Chondrocyte (in vitro differentiated cells): Measurements from ENCODE around the gene CCHCR1. TPM values are rescaled to one million over a fixed set of nuclear protein-coding genes. Genes with fewer than 3 reads are reported as not detected.
A peak's percentile ranks its signal among the peaks of the same experiment; 100 is the strongest.

Experiments used
- DNase-seq: peaks from one replicate; pipeline ENCODE4 v3.0.0; 2021; ENCODE audit warnings: mixed read lengths, low spot score
- H3K27ac Mint-ChIP-seq: one replicate; pipeline ENCODE4 v1.8.0; 2021; ENCODE audit warnings: mild to moderate bottlenecking, moderate library complexity, mixed read lengths; ENCODE audit not compliant: unreplicated experiment
- H3K27me3 Mint-ChIP-seq: 2 replicates; pipeline ENCODE4 v1.8.0; 2021; ENCODE audit warnings: low read depth, mixed read lengths
- H3K36me3 Mint-ChIP-seq: 2 replicates; pipeline ENCODE4 v1.8.0; 2021; ENCODE audit warnings: low read depth, mixed read lengths
- H3K4me1 Mint-ChIP-seq: 2 replicates; pipeline ENCODE4 v1.8.0; 2021; ENCODE audit warnings: low read depth, mild to moderate bottlenecking, mixed read lengths
- H3K4me3 Mint-ChIP-seq: one replicate; pipeline ENCODE4 v1.8.0; 2021; ENCODE audit warnings: mild to moderate bottlenecking, moderate library complexity, mixed read lengths; ENCODE audit not compliant: unreplicated experiment
- H3K9me3 Mint-ChIP-seq: 2 replicates; pipeline ENCODE4 v1.8.0; 2021; ENCODE audit warnings: low read depth, mixed read lengths
- long read RNA-seq: library from polyadenylated mRNA; stranded (forward); transcript quantifications from one replicate; pipeline ENCODE4 v2.0.0, GENCODE V29; 2021
- total RNA-seq: library from RNA; stranded (reverse); gene quantifications from 3 replicates; pipeline ENCODE4 v1.2.1, GENCODE V29; 2021
- TF ChIP-seq, protein P1 (sequence below): fragments of 200-600 bp; sonication (generic); IDR thresholded peaks from 2 replicates; pipeline ENCODE4 v1.5.0; 2021; ENCODE audit warnings: antibody characterized with exemption, mild to moderate bottlenecking, moderate library complexity

The CCHCR1 gene, protein sequence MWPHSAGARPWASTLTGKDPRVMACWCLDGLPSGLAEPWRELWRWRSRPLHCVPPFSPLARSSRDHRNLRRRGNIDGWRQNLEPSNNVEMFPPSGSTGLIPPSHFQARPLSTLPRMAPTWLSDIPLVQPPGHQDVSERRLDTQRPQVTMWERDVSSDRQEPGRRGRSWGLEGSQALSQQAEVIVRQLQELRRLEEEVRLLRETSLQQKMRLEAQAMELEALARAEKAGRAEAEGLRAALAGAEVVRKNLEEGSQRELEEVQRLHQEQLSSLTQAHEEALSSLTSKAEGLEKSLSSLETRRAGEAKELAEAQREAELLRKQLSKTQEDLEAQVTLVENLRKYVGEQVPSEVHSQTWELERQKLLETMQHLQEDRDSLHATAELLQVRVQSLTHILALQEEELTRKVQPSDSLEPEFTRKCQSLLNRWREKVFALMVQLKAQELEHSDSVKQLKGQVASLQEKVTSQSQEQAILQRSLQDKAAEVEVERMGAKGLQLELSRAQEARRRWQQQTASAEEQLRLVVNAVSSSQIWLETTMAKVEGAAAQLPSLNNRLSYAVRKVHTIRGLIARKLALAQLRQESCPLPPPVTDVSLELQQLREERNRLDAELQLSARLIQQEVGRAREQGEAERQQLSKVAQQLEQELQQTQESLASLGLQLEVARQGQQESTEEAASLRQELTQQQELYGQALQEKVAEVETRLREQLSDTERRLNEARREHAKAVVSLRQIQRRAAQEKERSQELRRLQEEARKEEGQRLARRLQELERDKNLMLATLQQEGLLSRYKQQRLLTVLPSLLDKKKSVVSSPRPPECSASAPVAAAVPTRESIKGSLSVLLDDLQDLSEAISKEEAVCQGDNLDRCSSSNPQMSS
- 11.2 to 18.3 TPM (median 13.4 TPM) in 3 replicates for total RNA-seq
- long read RNA-seq, transcript CCHCR1-201 (18 exons, 2,625 nt): major isoform, 5 of 16 reads
- long read RNA-seq, partial matches to known transcripts: 3 of 16 reads
- long read RNA-seq, other reads (novel, unspliced or antisense): 8 of 16 reads

DNA sequence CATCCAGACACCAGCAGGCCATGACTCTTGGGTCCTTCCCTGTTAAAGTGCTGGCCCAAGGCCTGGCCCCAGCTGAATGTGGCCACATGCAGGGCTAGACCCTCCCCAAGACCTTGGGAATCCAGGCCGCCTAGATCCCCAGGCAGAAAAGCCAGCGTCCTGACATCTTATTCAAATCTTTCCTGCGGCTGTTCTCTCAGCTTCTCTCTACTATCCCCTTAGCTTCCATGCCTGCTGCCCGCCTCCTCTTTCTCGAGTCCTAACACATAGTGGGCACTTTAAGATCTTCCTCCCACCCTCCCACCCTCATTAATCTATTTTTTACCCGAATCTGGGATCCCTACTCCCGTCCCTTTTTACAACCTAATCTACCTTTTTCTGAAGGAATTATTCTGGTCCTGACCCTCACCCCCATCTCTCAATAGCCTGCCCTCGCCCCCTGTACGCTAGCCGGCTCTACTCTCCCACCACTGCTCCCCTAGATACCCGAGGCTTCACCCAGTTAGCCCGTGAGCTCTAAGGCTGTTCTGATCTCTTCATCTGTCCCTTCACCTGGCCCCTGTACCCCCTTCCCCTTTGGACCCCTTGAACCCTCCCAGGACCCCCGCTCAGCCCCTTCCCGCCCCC, at the start of gene CCHCR1:
CCHCR1 (minus strand) TSS at position 290 of the 627 bp plus-strand sequence; CDS start at position 88, 202 bp downstream.
- peak within 1 kb of the TSS; percentile 89 for H3K4me3 Mint-ChIP-seq
- peaks cover 26% of the 10 kb centered on the region for H3K4me1 Mint-ChIP-seq
- H3K27ac Mint-ChIP-seq: peak within 1 kb of the TSS; percentile 90
- H3K9me3 Mint-ChIP-seq: no peaks in the 10 kb centered on the region
- TF ChIP-seq, protein P1, sequence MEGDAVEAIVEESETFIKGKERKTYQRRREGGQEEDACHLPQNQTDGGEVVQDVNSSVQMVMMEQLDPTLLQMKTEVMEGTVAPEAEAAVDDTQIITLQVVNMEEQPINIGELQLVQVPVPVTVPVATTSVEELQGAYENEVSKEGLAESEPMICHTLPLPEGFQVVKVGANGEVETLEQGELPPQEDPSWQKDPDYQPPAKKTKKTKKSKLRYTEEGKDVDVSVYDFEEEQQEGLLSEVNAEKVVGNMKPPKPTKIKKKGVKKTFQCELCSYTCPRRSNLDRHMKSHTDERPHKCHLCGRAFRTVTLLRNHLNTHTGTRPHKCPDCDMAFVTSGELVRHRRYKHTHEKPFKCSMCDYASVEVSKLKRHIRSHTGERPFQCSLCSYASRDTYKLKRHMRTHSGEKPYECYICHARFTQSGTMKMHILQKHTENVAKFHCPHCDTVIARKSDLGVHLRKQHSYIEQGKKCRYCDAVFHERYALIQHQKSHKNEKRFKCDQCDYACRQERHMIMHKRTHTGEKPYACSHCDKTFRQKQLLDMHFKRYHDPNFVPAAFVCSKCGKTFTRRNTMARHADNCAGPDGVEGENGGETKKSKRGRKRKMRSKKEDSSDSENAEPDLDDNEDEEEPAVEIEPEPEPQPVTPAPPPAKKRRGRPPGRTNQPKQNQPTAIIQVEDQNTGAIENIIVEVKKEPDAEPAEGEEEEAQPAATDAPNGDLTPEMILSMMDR: no peak
- H3K27me3 Mint-ChIP-seq: no peaks in the 10 kb centered on the region
- no peak for DNase-seq
- H3K36me3 Mint-ChIP-seq: peaks cover 1% of the 10 kb centered on the region

DNA sequence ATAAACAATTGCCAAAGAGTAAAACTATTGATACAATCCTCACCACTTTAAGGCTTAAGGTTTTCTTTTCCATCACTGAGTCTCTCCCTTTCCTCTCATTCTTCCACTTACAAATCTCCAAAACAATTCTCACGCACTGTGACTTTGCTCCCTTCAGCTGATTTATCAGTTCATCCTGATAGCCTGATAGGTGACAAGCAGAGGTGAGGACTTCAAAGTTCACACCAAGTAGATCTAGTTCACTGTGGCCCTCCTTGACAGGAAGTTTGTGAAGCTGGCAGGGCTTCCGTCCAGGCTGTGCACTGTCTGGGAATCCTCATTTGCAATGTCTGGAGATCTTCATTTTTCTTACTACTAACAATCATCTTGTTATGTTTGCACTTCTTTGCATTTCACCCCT, 48.0 kb upstream of the CCHCR1 start:
- no peaks in the 10 kb centered on the region for H3K36me3 Mint-ChIP-seq
- TF ChIP-seq, protein P1: no peak
- H3K4me3 Mint-ChIP-seq: no peak overlapping the region
- peaks cover 15% of the 10 kb centered on the region for H3K4me1 Mint-ChIP-seq
- peaks cover 3% of the 10 kb centered on the region for H3K27me3 Mint-ChIP-seq
- no peak overlapping the region for H3K27ac Mint-ChIP-seq
- H3K9me3 Mint-ChIP-seq: no peaks in the 10 kb centered on the region
- no peak for DNase-seq

DNA sequence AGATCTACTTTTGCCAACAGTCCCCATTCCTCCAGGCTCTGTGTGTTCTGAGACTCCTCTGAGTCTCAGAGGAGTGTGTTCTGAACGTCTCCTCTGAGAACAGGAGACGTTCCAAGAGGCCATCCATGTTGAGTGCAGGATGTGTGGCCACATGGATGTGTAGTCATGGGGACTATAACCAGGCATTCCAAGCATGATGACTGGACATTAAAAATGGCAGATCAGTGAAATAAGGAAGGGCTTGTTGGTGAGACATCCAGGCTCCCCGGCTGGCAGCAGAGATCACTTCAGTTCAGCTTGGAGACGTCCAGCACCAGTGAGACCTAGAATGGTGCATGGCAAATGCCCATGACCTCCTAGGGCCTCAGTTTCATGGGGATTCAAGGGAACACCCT, 47.1 kb upstream of the CCHCR1 start:
- Mint-ChIP-seq H3K4me1 (peaks cover 15% of the 10 kb centered on the region), H3K9me3 (no peaks in the 10 kb centered on the region), H3K4me3 (no peak overlapping the region), H3K27me3 (peaks cover 3% of the 10 kb centered on the region), H3K27ac (no peak overlapping the region), H3K36me3 (no peaks in the 10 kb centered on the region)
- TF ChIP-seq, protein P1: no peak
- DNase-seq: no peak

DNA sequence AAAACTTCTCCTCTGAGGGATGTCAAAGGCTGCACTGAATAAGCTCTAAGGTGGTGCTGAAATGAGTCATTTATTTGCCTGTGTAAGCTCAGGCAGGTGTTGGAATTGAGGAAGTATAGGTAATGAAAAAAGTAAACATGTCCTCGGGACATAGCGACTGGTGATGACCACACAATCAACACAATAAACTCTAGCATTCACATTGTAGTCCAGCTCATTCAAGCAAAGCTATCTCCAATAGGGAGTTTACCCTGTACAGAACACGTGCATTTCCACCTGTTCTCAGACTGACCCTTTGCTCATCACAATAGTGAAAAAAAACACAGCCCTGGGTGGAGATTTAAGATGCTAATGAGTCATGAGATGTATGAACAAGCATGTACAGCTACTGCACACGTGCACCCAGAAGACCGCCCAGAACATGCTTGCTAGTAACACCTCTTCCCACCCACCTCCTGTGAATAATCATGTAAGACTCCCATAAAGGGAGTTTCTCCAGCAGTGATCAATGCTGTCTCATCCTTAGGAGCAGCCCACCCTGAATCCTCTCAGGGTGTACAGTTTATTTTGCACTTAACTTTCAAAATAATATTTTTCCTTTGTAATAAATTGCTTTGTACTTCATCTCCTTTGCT, 45.9 kb upstream of the CCHCR1 start:
- H3K9me3 Mint-ChIP-seq: no peaks in the 10 kb centered on the region
- TF ChIP-seq, protein P1: no peak
- peaks cover 15% of the 10 kb centered on the region for H3K4me1 Mint-ChIP-seq
- no peaks in the 10 kb centered on the region for H3K27me3 Mint-ChIP-seq
- DNase-seq: no peak
- peak overlapping the region; percentile 68 for H3K27ac Mint-ChIP-seq
- peak overlapping the region; percentile 45 for H3K4me3 Mint-ChIP-seq
- H3K36me3 Mint-ChIP-seq: no peaks in the 10 kb centered on the region
